ENCODE measurements around the gene EYA3. TPM values are rescaled to one million over a fixed set of nuclear protein-coding genes. Genes with fewer than 3 reads are reported as not detected.

Gene EYA3
- total RNA-seq, 4 donors from 2014 or later: 9.6 to 15.5 (median 12.6) TPM

DNA sequence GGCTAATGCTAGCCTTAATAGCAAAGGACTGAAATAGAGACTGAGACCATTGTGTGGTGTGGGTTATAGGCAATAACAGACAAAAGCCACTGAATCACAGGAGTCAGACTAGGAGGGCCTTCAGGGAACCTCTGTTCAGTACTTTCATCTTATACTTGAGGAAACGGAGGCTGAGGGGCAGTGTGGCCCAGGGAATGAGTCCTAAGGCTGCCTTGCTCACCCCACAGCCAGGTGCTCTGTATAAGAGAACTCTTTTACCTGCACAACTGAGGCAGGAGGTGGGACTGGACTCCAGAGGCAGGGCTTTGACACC lies 150.9 kb downstream of the EYA3 start:
- TF ChIP-seq CTCF (IDR thresholded peaks at IDR 0.05; ENCODE audit: low read depth): no peak

DNA sequence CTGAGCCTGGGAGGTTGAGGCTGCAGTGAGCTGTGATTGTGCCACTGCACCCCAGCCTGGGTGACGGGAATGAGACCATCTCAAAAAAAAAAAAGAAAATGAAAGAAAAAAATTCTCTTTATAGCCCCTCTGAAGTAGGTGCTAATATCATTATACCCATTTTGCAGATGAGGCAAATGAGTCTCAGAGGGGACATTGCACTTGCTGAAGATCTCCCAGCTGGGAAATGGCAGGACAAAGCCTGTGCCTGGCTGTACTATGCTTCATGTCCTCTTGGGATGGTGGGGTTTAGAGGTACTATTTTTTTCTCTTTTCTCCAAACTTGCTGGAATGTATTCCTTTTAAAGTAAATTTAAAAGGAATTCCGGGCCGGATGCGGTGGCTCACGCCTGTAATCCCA lies 152.0 kb downstream of the EYA3 start:
- no peak for TF ChIP-seq CTCF (IDR thresholded peaks at IDR 0.05; ENCODE audit: low read depth)

DNA sequence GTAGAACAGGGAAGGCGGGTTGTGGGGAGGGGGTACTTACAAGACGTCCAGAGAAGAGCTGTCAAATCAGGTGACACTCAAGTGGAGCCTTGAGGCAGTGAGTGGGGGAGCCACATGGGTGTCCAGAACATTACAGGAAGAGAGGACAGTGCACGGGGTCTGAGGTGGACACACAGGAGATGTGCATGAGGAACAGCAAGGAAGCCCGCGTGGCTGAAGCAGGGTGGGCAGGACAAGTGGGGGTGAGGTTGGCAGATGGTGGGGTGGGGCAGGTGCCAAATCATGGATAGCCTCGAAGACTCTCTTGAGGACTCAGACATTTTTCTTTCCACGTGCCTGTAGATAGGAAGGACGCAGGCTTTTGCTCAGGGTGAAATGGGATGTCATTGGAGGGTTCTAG lies 152.7 kb downstream of the EYA3 start:
- TF ChIP-seq CTCF (IDR thresholded peaks at IDR 0.05; ENCODE audit: low read depth): no peak

GRCh38 chr1:27934818-27935549 lies 153.4 kb downstream of the EYA3 start, which contains the start of gene SMPDL3B:
Gene SMPDL3B (plus strand): TSS chr1:27935000. CDS start chr1:27935184, 184 bp downstream.
- no peak for TF ChIP-seq CTCF (IDR thresholded peaks at IDR 0.05; ENCODE audit: low read depth)

DNA sequence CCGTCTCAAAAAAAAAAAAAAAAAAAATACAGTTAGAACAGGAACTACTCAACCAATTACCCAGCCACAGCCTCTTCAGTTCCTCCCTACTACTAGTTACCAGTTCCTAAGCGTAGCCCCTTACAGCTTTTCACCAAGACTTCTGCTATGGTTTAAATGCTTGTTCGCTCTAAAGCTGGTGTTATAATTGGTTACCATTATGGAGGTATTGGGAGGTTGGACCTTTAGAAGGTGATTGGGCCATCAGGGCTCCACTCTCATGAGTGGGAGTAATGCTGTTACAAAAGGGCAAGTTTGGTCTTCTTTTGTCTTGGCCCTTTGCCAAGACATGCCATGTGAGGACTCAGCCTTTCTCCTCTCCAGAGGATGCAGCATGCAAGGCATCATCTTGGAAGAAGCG lies 156.7 kb downstream of the EYA3 start:
- TF ChIP-seq CTCF (IDR thresholded peaks at IDR 0.05; ENCODE audit: low read depth): no peak

GRCh38 chr1:27931184-27931583 lies 157.2 kb downstream of the EYA3 start:
- no peak for TF ChIP-seq CTCF (IDR thresholded peaks at IDR 0.05; ENCODE audit: low read depth)

DNA sequence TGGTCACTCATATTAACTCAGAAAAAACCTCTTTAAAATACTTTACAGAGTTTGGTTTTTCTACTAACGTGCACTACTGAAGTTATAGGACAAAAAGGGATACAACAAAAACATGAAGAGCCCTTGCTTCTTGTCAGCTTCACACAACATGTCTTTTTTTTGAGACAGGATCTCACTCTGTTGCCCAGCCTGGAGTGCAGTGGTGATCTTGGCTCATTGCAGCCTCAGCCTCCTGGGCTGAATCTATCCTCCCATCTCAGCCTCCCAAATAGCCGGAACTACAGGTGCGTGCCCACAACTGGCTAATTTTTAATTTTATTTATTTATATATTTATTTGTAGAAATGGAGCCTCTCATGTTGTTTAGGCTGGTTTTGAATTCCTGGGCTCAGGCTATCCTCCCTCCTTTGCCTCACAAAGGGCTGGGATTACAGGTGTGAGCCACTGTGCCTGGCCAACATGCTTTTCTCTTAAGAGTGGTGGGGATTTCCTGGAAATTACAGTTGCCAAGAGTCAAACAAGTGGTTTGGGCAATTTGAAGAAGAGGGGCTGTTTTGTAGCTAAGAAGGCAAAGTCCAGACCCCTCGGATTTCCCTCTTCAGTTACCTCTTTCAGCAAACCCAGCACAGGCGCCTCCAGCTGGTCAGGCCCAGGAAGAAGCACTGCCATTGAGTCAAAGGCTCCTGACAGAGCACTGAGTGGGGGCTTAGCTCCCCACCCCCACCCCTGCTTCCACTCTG lies 160.0 kb downstream of the EYA3 start:
- TF ChIP-seq CTCF (IDR thresholded peaks at IDR 0.05; ENCODE audit: low read depth): no peak

Data from subcutaneous adipose tissue (tissue), 4 donors.